K562 (cell line): Measurements from ENCODE around the gene PLXDC1. TPM values are rescaled to one million over a fixed set of nuclear protein-coding genes. Genes with fewer than 3 reads are reported as not detected.

ENCODE experiments used
- ATAC-seq: fragments of 200-7000 bp; cut with Tn5 transposase; 3 replicates; pipeline ENCODE4 v1.9.1; 2020; ENCODE audit warnings: moderate library complexity
- BruUV-seq: library from RNA; stranded (reverse); fragments of 400-500 nt; replicated peaks from 2 replicates; lab custom pipeline; 2021; lab: Mats Ljungman, UMichigan
- CTCF ChIA-PET: fragments of 300-600 bp; formaldehyde crosslinking; extraction: SDS; loops from one replicate; lab custom pipeline; 2021; ENCODE audit warnings: low intra/inter-chr PET ratio; lab: Yijun Ruan, JAX
- POLR2A ChIA-PET: fragments of 300-600, 350-650 bp; sonication (Branson Sonifier 250); formaldehyde crosslinking; extraction: SDS; loops from one replicate; lab custom pipeline; 2021; ENCODE audit warnings: antibody characterized with exemption, inconsistent platforms; lab: Yijun Ruan, JAX
- DNase-seq, 4 experiments: peaks; one replicate each; pipeline versions ENCODE4 v3.0.0 to v3.0.0-alpha.2; 2011 to 2018; ENCODE audit warnings: low spot score in 3 of 4, mixed read lengths in 3 of 4; ENCODE audit errors: extremely low read depth in 1 of 4
- FAIRE-seq: peaks from 2 replicates; lab custom pipeline; 2011; peaks lifted over from hg19 to GRCh38; lab: Jason Lieb, UNC
- H2AFZ ChIP-seq: 2 replicates; pipeline ENCODE4 v1.6.0; 2011; ENCODE audit warnings: low read depth, low read length, control low read depth, inconsistent platforms
- H3K27ac ChIP-seq: fragments of 200-600 bp; 3 replicates; pipeline ENCODE4 v1.8.0; 2011; ENCODE audit warnings: low read depth, mild to moderate bottlenecking, control low read depth, inconsistent platforms, low read length, moderate library complexity, mixed read lengths; ENCODE audit errors: extremely low read depth
- H3K27me3 ChIP-seq, 2 experiments: fragments of 300-600 bp in 1 of 2; 2 replicates in 1 of 2; 3 replicates in 1 of 2; pipeline versions ENCODE4 v1.6.0 to v1.8.0; 2011; ENCODE audit warnings: inconsistent platforms in 2 of 2, low read length in 2 of 2, mild to moderate bottlenecking in 1 of 2, mixed read lengths in 1 of 2, moderate library complexity in 1 of 2; ENCODE audit not compliant: control insufficient read depth in 2 of 2, insufficient read depth in 2 of 2
- H3K36me3 ChIP-seq: fragments of 300-600 bp; 3 replicates; pipeline ENCODE4 v1.8.0; 2011; ENCODE audit warnings: mild to moderate bottlenecking, low read length, inconsistent platforms; ENCODE audit not compliant: control insufficient read depth, insufficient read depth
- H3K4me1 ChIP-seq, 2 experiments: fragments of 200-600 bp in 1 of 2; replicated peaks in 1 of 2; 2 replicates in 1 of 2; 3 replicates in 1 of 2; pipeline versions ENCODE4 v1.5.1 to v1.8.0; 2011; ENCODE audit warnings: inconsistent platforms in 2 of 2, low read length in 2 of 2, mild to moderate bottlenecking in 1 of 2, mixed read lengths in 1 of 2, moderate library complexity in 1 of 2; ENCODE audit not compliant: control insufficient read depth in 2 of 2, insufficient read depth in 2 of 2
- H3K4me2 ChIP-seq: 2 replicates; pipeline ENCODE4 v1.6.1; 2011; ENCODE audit warnings: low read length, control low read depth, inconsistent platforms, mixed read lengths; ENCODE audit not compliant: insufficient read depth
- H3K4me3 ChIP-seq: fragments of 200-600 bp; sonication (generic), shearing (Covaris generic); 2 replicates; pipeline ENCODE4 v1.5.1; 2016; ENCODE audit warnings: control low read depth, inconsistent platforms
- H3K79me2 ChIP-seq: fragments of 200-600 bp; 3 replicates; pipeline ENCODE4 v1.8.0; 2011; ENCODE audit warnings: low read length, inconsistent platforms; ENCODE audit not compliant: control insufficient read depth, insufficient read depth
- H3K9ac ChIP-seq, 2 experiments: 2 replicates each; pipeline versions ENCODE4 v1.6.0 to v1.6.1; 2011; ENCODE audit warnings: low read depth in 2 of 2, low read length in 2 of 2, control low read depth in 1 of 2, inconsistent platforms in 1 of 2, mild to moderate bottlenecking in 1 of 2, mixed read lengths in 1 of 2; ENCODE audit not compliant: insufficient read depth in 1 of 2
- H3K9me1 ChIP-seq: one replicate; pipeline ENCODE4 v1.6.0; 2011; ENCODE audit warnings: inconsistent platforms, mild to moderate bottlenecking, low read length, moderate library complexity; ENCODE audit not compliant: control insufficient read depth, insufficient read depth
- H3K9me3 ChIP-seq: replicated peaks from 2 replicates; pipeline ENCODE4 v1.5.1; 2011; ENCODE audit warnings: low read depth, low read length, inconsistent platforms; ENCODE audit not compliant: control insufficient read depth, insufficient read depth
- H4K20me1 ChIP-seq: replicated peaks from 2 replicates; pipeline ENCODE4 v1.6.1; 2011; ENCODE audit warnings: low read length, inconsistent platforms, mixed read lengths; ENCODE audit not compliant: control insufficient read depth, insufficient read depth
- ELF4 ChIP-seq: fragments of 450-650 bp; formaldehyde crosslinking; IDR thresholded peaks from 2 replicates; pipeline ENCODE4 v1.4.0; 2022; ENCODE audit warnings: missing genetic modification characterization
- FOSL1 ChIP-seq: fragments of 200-800 bp; sonication (Bioruptor generic); conservative IDR thresholded peaks from 2 replicates; pipeline ENCODE4 v1.6.1; 2016; ENCODE audit warnings: missing genetic modification characterization, missing compliant biosample characterization
- GTF2A2 ChIP-seq: IDR thresholded peaks from 2 replicates; pipeline ENCODE4 v1.6.1; 2016; ENCODE audit warnings: mild to moderate bottlenecking, missing genetic modification characterization, missing compliant biosample characterization
- ZNF212 ChIP-seq: fragments of 450-650 bp; formaldehyde crosslinking; IDR thresholded peaks from 2 replicates; pipeline ENCODE4 v1.4.0; 2020; ENCODE audit warnings: mild to moderate bottlenecking
- ZNF444 ChIP-seq: fragments of 250-450 bp; sonication (Bioruptor Pico); IDR thresholded peaks from 2 replicates; pipeline ENCODE4 v1.4.0; 2020; ENCODE audit warnings: mild to moderate bottlenecking, moderate library complexity
- ZNF696 ChIP-seq: fragments of 250-450 bp; sonication (Bioruptor Pico); conservative IDR thresholded peaks from 2 replicates; pipeline ENCODE4 v1.4.0; 2020; ENCODE audit warnings: mild to moderate bottlenecking, moderate library complexity
- WGBS: fragments of 100-300 bp; shearing (Covaris generic); methylation state at CpG from one replicate; pipeline ENCODE4 v1.1.6; 2016; ENCODE audit warnings: low coverage, mixed read lengths; ENCODE audit not compliant: insufficient coverage; ENCODE audit errors: missing lambda C conversion rate; 5-methylcytosine and 5-hydroxymethylcytosine counted together
- in situ Hi-C: fragments of 300-500 bp; cut with MboI; formaldehyde crosslinking; loops from 4 replicates; pipeline ENCODE4 v1.15.0; 2018; ENCODE audit warnings: inconsistent platforms, mixed read lengths
- intact Hi-C: fragments of 100-400 bp; cut with micrococcal nuclease; formaldehyde crosslinking; loops from 2 replicates; pipeline ENCODE4 v1.14.2; 2022
- polyA plus RNA-seq, 8 experiments: library from polyadenylated mRNA; depleted of rRNA in 4 of 8; stranded (reverse) in 5 of 8; unstranded in 3 of 8; fragments of >200 nt; fragmentation: Nextera tagmentation in 2 of 8; fragmentation: Illumina TruSeq in 1 of 8; extraction: Ambion mirVana in 2 of 8; extraction: Trizol in 1 of 8; gene quantifications; 2 replicates each; pipeline versions ENCODE4 v1.2.1 to v1.2.3, GENCODE V29; 2011 to 2014; ENCODE audit warnings: inconsistent platforms in 1 of 8, missing spikeins in 1 of 8
- total RNA-seq, 7 experiments: library from RNA; depleted of rRNA in 6 of 7; stranded (reverse); fragments of >200 nt in 6 of 7; fragmentation: Illumina TruSeq in 2 of 7; extraction: Trizol in 2 of 7; gene quantifications; 2 replicates each; pipeline versions ENCODE4 v1.2.1 to v1.2.3, GENCODE V29; 2011 to 2021; ENCODE audit warnings: low replicate concordance in 1 of 7
- TF ChIP-seq, protein P1 (sequence below): fragments of 250-450 bp; sonication (Bioruptor Pico); IDR thresholded peaks from 2 replicates; pipeline ENCODE4 v1.5.0; 2021
- TF ChIP-seq, protein P2 (sequence below): sonication (generic); formaldehyde crosslinking; IDR thresholded peaks from 2 replicates; pipeline ENCODE4 v1.8.0; 2022; ENCODE audit warnings: missing genetic modification reagents, mild to moderate bottlenecking, borderline replicate concordance

PLXDC1 gene
- total and polyA plus RNA-seq, 9 of the 15 experiments (the other 6 are each of a cell fraction or from before 2014, with no cell fraction given) = not detected

DNA sequence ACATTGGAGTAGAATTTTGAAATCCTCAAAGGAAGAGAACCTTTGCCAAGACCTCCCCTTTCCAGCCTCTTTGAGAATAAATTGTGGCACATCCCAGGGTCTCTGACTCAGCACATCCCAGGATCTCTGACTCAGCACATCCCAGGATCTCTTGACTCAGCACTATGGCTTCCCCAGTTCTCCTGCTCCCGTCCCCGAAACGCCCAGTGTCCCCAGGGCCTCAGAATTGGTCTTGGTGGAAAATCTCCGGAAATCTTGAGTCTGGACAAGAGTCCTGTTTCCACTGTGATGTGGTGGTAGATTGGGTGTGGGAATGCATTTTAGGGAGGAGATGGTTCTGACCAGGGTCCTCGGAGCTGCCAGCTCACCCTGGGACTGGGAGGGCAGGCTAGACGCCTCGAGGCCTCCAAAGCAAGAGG is 19.2 kb downstream of the PLXDC1 start (continued):
- TF ChIP-seq, protein P1, sequence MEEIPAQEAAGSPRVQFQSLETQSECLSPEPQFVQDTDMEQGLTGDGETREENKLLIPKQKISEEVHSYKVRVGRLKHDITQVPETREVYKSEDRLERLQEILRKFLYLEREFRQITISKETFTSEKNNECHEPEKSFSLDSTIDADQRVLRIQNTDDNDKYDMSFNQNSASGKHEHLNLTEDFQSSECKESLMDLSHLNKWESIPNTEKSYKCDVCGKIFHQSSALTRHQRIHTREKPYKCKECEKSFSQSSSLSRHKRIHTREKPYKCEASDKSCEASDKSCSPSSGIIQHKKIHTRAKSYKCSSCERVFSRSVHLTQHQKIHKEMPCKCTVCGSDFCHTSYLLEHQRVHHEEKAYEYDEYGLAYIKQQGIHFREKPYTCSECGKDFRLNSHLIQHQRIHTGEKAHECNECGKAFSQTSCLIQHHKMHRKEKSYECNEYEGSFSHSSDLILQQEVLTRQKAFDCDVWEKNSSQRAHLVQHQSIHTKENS (CRISPR knock-in tag) = no peak
- TF ChIP-seq ZNF696 (CRISPR knock-in tag) = no peak
- TF ChIP-seq FOSL1 = peak; percentile 61
- no peak for TF ChIP-seq ELF4
- no peak for TF ChIP-seq GTF2A2 (tag)
- no peak for TF ChIP-seq ZNF212 (CRISPR knock-in tag)
- TF ChIP-seq ZNF444 (CRISPR knock-in tag) = no peak

DNA sequence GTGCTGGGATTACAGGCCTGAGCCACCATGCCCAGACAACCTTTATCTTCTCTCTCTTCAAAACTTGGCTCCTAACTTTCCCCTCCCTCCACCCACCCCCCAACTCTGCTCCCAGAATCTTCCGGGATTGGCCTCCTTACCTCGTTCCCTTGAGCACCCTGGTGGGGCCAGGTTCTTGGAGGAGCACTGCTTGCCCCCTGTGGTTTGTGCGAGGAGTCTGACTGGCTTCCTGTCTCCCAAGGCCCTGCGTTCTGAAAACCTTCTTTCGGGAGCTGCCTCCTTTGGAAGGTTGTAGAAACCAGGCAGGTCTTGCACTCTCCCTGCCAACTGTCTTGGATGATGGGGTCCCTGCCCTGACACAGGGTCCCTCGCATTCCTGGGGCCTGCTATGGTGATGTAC is 19.8 kb downstream of the PLXDC1 start:
- no peak for FAIRE-seq
- WGBS = 36% methylated on average over 6 of the region's 6 CpGs
- Histone ChIP-seq H3K9ac (peak overlapping the region in 1 of 2 experiments; percentile 64; a peak in 1 of 4 replicates), H2AFZ (no peak overlapping the region), H3K36me3 (no peaks in the 10 kb centered on the region), H3K9me3 (no peaks in the 10 kb centered on the region), H3K4me3 (no peak overlapping the region), H3K4me2 (no peak overlapping the region), H3K27me3 (peaks cover 13 to 32% of the 10 kb centered on the region in 2 experiments), H3K9me1 (no peaks in the 10 kb centered on the region), H3K27ac (no peak overlapping the region), H3K79me2 (no peaks in the 10 kb centered on the region), H3K4me1 (peaks cover 5 to 9% of the 10 kb centered on the region in 2 experiments; a peak in 3 of 5 replicates), H4K20me1 (no peaks in the 10 kb centered on the region)
- BruUV-seq = no TSS peak
- ChIA-PET POLR2A (interaction anchor here (1.0 kb wide), 1 partner anchor 204 kb away, joined by 3 read pairs; no protein-coding TSS in a partner anchor), CTCF (interaction anchor here (0.6 kb wide), 1 partner anchor 152 kb away, joined by 3 read pairs; no protein-coding TSS in a partner anchor)
- intact Hi-C loops = no loop called here
- in situ Hi-C loops = no loop called here
- no peak for DNase-seq
- ATAC-seq = no peak
- TF ChIP-seq, protein P2, sequence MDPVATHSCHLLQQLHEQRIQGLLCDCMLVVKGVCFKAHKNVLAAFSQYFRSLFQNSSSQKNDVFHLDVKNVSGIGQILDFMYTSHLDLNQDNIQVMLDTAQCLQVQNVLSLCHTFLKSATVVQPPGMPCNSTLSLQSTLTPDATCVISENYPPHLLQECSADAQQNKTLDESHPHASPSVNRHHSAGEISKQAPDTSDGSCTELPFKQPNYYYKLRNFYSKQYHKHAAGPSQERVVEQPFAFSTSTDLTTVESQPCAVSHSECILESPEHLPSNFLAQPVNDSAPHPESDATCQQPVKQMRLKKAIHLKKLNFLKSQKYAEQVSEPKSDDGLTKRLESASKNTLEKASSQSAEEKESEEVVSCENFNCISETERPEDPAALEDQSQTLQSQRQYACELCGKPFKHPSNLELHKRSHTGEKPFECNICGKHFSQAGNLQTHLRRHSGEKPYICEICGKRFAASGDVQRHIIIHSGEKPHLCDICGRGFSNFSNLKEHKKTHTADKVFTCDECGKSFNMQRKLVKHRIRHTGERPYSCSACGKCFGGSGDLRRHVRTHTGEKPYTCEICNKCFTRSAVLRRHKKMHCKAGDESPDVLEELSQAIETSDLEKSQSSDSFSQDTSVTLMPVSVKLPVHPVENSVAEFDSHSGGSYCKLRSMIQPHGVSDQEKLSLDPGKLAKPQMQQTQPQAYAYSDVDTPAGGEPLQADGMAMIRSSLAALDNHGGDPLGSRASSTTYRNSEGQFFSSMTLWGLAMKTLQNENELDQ (CRISPR knock-in tag) = no peak
